ENCODE results near the gene PGF.

Gene PGF

GRCh38 chr14:74917646-74918081, 37.7 kb downstream of the PGF start:
- DNase-seq: no peak

- no peak for DNase-seq
Measured at GRCh38 chr14:74917178-74917543, 38.2 kb downstream of the PGF start.

- no peak for DNase-seq
Measured at GRCh38 chr14:74915826-74916225, 39.6 kb downstream of the PGF start.

- no peak for DNase-seq
Measured at GRCh38 chr14:74915426-74915825, 40.0 kb downstream of the PGF start.

GRCh38 chr14:74913986-74914573, 41.3 kb downstream of the PGF start:
- DNase-seq: peak; percentile 68

- no peak for DNase-seq
Measured at GRCh38 chr14:74913393-74913910, 41.9 kb downstream of the PGF start.

GRCh38 chr14:74912801-74913200, 42.6 kb downstream of the PGF start:
- no peak for DNase-seq

GRCh38 chr14:74912111-74912510, 43.3 kb downstream of the PGF start:
- no peak for DNase-seq

- no peak for DNase-seq
Measured at GRCh38 chr14:74911704-74912103, 43.7 kb downstream of the PGF start.

- no peak for DNase-seq
Measured at GRCh38 chr14:74911221-74911620, 44.2 kb downstream of the PGF start.

GRCh38 chr14:74910556-74910955, 44.8 kb downstream of the PGF start:
- no peak for DNase-seq

GRCh38 chr14:74909911-74910310, 45.5 kb downstream of the PGF start:
- DNase-seq: no peak

- no peak for DNase-seq
Measured at GRCh38 chr14:74909501-74909900, 45.9 kb downstream of the PGF start.

GRCh38 chr14:74908861-74909341, 46.5 kb downstream of the PGF start:
- DNase-seq: no peak

GRCh38 chr14:74907744-74908143, 47.7 kb downstream of the PGF start:
- no peak for DNase-seq

GRCh38 chr14:74906925-74907521, 48.4 kb downstream of the PGF start:
- DNase-seq: no peak

GRCh38 chr14:74905595-74906142, 49.7 kb downstream of the PGF start:
- peak; percentile 47 for DNase-seq

- no peak for DNase-seq
Measured at GRCh38 chr14:74904635-74905503, 50.5 kb downstream of the PGF start.

- DNase-seq: no peak
Measured at GRCh38 chr14:74902941-74903705, 52.3 kb downstream of the PGF start.

GRCh38 chr14:74898694-74899093, 56.7 kb downstream of the PGF start:
- DNase-seq: no peak

GRCh38 chr14:74898083-74898482, 57.3 kb downstream of the PGF start:
- no peak for DNase-seq

GRCh38 chr14:74897642-74898041, 57.8 kb downstream of the PGF start:
- DNase-seq: no peak
